KMS-11 (cell line): Measurements from ENCODE around the gene ZBTB20.

Source experiments
- H2AFZ ChIP-seq: fragments of 200-600 bp; sonication (generic); 2 replicates; pipeline ENCODE4 v1.6.1; 2016; ENCODE audit warnings: antibody characterized with exemption, mixed run types, low read depth
- H3K27ac ChIP-seq: fragments of 200-600 bp; sonication (generic); 2 replicates; pipeline ENCODE4 v1.6.1; 2016; ENCODE audit warnings: mild to moderate bottlenecking, mixed run types
- H3K27me3 ChIP-seq: fragments of 200-600 bp; sonication (generic); 2 replicates; pipeline ENCODE4 v1.6.1; 2017; ENCODE audit warnings: mild to moderate bottlenecking, low read depth, mixed run types, moderate library complexity; ENCODE audit not compliant: insufficient read depth
- H3K36me3 ChIP-seq: fragments of 200-600 bp; sonication (generic); 2 replicates; pipeline ENCODE4 v1.6.1; 2017; ENCODE audit warnings: mild to moderate bottlenecking, mixed run types; ENCODE audit not compliant: insufficient read depth
- H3K4me1 ChIP-seq: fragments of 200-600 bp; sonication (generic); 2 replicates; pipeline ENCODE4 v1.6.1; 2016; ENCODE audit warnings: mild to moderate bottlenecking, low read depth, mixed run types; ENCODE audit not compliant: poor library complexity, severe bottlenecking
- H3K4me2 ChIP-seq: fragments of 200-600 bp; sonication (generic); 2 replicates; pipeline ENCODE4 v1.7.0; 2016; ENCODE audit warnings: mild to moderate bottlenecking, mixed run types
- H3K4me3 ChIP-seq: fragments of 200-600 bp; sonication (generic); IDR thresholded peaks from 2 replicates; pipeline ENCODE4 v1.6.1; 2017; ENCODE audit warnings: low read depth, low read length, mixed read lengths; ENCODE audit not compliant: insufficient read depth
- H3K79me2 ChIP-seq: fragments of 200-600 bp; sonication (generic); 2 replicates; pipeline ENCODE4 v1.6.1; 2016; ENCODE audit warnings: low read depth, mixed run types; ENCODE audit not compliant: insufficient read depth
- H3K9ac ChIP-seq: fragments of 200-600 bp; sonication (generic); 2 replicates; pipeline ENCODE4 v1.6.1; 2016; ENCODE audit warnings: mild to moderate bottlenecking, mixed run types
- H4K20me1 ChIP-seq: fragments of 200-600 bp; sonication (generic); 2 replicates; pipeline ENCODE4 v1.6.1; 2016; ENCODE audit warnings: mild to moderate bottlenecking, mixed run types; ENCODE audit not compliant: insufficient read depth
- CTCF ChIP-seq: fragments of 200-600 bp; sonication (generic); conservative IDR thresholded peaks from 2 replicates; pipeline ENCODE4 v1.6.1; 2017; ENCODE audit warnings: low read depth, mild to moderate bottlenecking, antibody characterized with exemption, low read length, moderate library complexity, mixed read lengths

The ZBTB20 gene

GRCh38 chr3:114974387-114974786 lies 172.7 kb downstream of the ZBTB20 start:
- TF ChIP-seq CTCF, result no peak

GRCh38 chr3:114973536-114973935 lies 173.6 kb downstream of the ZBTB20 start:
- H3K27me3 ChIP-seq, result no peaks in the 10 kb centered on the region
- no peaks in the 10 kb centered on the region for H4K20me1 ChIP-seq

More at GRCh38 chr3:114974387-114974786, 172.7 kb downstream of the ZBTB20 start:
- Histone ChIP-seq H3K27ac (no peak overlapping the region), H4K20me1 (no peaks in the 10 kb centered on the region), H3K4me3 (no peak overlapping the region), H2AFZ (no peak overlapping the region), H3K4me2 (no peak overlapping the region), H3K36me3 (no peaks in the 10 kb centered on the region), H3K27me3 (no peaks in the 10 kb centered on the region), H3K9ac (no peak overlapping the region), H3K4me1 (no peaks in the 10 kb centered on the region), H3K79me2 (no peaks in the 10 kb centered on the region)

GRCh38 chr3:114967168-114967567 lies 179.9 kb downstream of the ZBTB20 start:
- Histone ChIP-seq H3K27ac (no peak overlapping the region), H3K79me2 (no peaks in the 10 kb centered on the region), H3K4me3 (no peak overlapping the region), H3K4me2 (no peak overlapping the region), H4K20me1 (no peaks in the 10 kb centered on the region), H2AFZ (no peak overlapping the region), H3K27me3 (no peaks in the 10 kb centered on the region), H3K4me1 (no peaks in the 10 kb centered on the region), H3K9ac (no peak overlapping the region), H3K36me3 (no peaks in the 10 kb centered on the region)
- no peak for TF ChIP-seq CTCF

More at GRCh38 chr3:114973536-114973935, 173.6 kb downstream of the ZBTB20 start:
- H3K9ac ChIP-seq, result no peak overlapping the region
- H3K4me3 ChIP-seq, result no peak overlapping the region
- no peaks in the 10 kb centered on the region for H3K36me3 ChIP-seq
- no peak for TF ChIP-seq CTCF
- H2AFZ ChIP-seq, result no peak overlapping the region
- no peak overlapping the region for H3K27ac ChIP-seq
- H3K79me2 ChIP-seq, result no peaks in the 10 kb centered on the region
- no peak overlapping the region for H3K4me2 ChIP-seq
- no peaks in the 10 kb centered on the region for H3K4me1 ChIP-seq

- Histone ChIP-seq H3K79me2 (no peaks in the 10 kb centered on the region), H4K20me1 (no peaks in the 10 kb centered on the region), H3K9ac (no peak overlapping the region), H3K4me2 (no peak overlapping the region), H3K4me3 (no peak overlapping the region), H3K4me1 (no peaks in the 10 kb centered on the region), H2AFZ (no peak overlapping the region), H3K36me3 (no peaks in the 10 kb centered on the region), H3K27ac (no peak overlapping the region), H3K27me3 (no peaks in the 10 kb centered on the region)
- TF ChIP-seq CTCF, result no peak
Observed at GRCh38 chr3:114962189-114962588, 184.9 kb downstream of the ZBTB20 start.
